GM21447 (cell line): ENCODE results near the gene MEGF6.

Source experiments
- ATAC-seq: cut with Tn5 transposase; IDR thresholded peaks from one replicate; pipeline ENCODE4 v1.9.1; 2021; ENCODE audit not compliant: unreplicated experiment

Gene MEGF6

GRCh38 chr1:3506943-3507342 is 104.4 kb downstream of the MEGF6 start:
- no peak for ATAC-seq

DNA sequence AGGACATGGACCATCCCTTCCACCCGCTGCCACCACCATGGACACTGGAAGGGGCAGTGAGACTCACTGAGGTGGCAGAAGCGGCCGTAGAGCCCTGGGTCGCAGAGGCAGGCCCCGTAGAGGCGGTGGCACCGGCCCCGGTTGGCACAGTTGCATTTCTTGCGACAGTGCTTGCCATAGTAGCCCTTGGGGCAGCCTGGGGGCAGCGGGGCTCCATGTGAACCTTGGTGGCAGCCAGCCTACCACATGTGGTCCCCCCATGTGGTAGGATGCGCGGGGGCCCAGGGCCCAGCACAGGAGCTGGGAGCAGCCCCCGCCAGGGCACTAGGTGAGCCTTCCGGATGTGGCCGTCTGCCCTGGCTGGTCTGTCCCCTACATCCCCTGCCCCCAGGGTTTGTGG is 105.3 kb downstream of the MEGF6 start:
- no peak for ATAC-seq

DNA sequence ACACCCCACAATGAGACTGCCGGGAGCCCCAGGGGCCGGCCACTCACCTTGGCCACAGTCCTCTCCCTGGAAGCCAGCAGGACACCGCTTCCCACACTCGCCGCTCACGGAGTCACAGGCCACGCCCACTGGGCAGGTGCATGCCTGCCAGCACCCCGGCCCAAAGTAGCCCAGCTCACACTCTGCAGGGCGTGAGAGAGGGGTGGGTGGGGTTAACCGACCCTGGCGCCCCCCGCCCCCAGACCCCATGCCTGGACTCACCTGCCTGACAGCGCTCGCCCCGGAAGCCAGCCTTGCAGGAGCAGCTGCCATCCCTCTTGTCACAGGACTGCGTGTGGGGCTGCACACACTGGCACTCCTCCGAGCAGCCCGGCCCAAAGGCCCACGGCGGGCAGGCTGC is 106.1 kb downstream of the MEGF6 start:
- ATAC-seq = no peak

DNA sequence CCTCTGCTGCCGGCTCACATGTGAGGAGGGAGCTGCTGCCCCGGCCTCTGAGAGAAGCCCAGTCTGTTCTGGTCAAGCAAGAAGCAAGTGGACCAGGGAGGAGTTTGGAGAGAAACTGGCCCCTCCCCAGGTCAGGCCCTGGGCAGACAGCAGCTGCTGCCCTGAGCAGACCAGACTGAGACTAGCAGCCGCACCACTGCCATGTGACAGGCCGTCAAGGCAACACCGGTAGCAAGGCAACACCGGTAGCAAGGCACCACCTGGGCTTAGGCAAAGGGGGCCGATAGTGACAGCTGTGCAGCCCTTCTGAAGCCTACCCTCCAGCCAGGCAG is 106.5 kb downstream of the MEGF6 start:
- no peak for ATAC-seq

DNA sequence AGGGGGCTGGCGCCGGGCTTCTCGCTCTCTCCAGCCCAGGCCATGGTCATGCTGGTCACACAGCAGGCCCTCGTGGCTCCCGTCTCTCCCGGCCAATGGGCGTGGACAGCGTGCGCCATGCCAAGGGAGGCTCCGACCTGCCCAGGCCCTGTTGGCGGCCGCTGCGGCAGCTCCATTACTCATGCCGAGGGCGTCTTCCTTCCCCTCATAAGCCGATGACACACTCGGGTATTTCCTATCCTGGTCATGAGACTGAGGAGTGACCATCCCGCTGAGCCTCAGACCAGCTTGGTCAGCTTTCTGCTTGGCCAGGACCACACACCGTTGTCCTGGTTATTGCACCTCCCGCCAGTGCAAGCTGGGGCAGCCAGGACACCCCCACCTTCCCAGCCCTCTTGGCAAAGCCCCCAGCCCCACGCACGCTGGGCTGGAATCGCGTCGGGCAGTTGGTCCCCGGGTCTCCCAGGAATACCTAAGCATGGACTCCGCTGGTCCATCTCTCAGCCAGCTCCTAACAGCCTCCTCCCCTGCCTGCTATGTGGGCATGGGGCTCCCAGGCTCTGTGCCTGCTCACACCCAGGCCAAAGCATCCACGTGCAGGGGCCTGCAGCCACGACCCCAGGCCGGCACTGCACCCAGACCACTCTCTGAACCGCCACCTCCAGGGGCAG is 107.0 kb downstream of the MEGF6 start:
- no peak for ATAC-seq

- no peak for ATAC-seq
Observed at GRCh38 chr1:3503525-3503886, 107.8 kb downstream of the MEGF6 start.

DNA sequence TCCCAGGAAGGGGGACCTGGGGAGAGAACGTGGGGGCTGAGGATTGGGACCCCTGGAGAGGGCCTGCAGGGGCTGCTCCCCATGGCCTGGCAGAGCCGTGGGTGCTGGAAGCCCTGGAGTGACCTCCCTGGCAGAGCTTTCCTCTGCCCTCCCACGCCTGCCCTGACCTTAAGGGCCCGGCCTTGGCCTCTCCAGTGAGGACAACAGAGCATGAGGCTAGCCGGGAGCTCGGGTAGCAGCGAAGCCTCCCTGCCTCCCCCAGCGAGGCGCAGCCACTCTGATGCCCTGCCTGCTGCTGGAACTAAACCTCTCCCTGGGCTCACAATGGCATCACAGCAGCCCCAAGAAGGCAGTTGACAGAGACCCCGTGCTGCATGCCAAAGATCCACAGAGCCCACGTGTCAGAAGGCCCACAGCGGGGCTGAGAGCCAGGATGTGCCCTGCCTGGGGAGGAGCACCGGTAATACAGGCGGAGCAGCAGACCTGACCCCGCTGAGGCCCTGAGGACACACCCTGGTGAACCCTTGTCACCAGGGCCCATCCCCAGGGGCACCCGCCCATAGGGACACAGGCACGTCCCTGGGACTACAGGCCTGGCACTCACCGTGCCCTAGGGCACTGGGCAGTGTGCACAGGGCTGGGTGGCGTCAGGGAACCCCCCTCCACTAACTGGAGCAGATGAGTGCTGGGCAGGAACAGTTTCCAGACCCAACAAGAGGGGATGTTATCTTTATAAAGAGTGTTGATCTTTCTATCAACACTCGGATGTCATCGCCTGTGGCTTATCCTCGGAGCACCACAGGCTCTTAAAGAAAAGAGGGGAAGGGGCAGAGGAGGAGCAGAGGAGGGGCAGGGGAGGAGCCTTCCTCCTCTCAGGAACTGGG is 108.4 kb downstream of the MEGF6 start:
- ATAC-seq = no peak

DNA sequence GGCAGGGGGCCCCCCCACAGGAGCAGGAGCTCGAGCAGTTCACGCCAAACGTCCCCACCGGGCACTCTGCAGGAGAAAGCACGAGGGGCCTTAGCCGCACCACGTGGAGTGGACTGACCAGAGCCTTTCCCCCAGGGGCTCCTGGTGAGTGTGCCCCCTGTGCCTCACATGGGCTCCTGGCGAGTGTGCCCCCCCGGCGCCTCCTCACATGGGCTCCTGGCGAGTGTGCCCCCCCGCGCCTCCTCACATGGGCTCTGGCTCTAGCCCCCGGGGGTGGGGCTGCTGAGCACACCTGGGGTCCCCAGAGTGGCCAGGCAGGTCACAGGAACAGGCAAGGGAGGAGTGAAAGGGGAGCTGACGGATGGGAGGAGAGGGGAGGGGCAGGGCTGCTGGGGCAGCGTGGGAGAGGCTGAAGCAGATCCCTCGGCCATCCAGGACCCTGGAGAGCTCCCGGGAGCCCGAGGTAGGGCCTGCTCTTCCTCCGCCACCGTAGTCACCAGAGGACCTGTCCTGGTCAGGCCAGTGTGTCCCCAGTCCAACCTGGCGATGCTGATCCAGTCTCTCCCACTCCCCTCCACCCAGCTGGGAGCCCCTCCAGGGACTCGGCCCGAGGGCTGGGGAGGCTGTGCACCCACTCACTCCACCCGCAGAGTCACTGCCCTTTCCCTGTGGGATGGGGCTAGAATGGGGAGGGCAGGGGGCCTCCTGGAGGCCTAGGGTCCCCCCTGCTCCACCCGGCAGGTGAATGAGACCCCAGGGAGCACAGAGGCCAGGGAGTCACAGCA is 109.3 kb downstream of the MEGF6 start:
- no peak for ATAC-seq

DNA sequence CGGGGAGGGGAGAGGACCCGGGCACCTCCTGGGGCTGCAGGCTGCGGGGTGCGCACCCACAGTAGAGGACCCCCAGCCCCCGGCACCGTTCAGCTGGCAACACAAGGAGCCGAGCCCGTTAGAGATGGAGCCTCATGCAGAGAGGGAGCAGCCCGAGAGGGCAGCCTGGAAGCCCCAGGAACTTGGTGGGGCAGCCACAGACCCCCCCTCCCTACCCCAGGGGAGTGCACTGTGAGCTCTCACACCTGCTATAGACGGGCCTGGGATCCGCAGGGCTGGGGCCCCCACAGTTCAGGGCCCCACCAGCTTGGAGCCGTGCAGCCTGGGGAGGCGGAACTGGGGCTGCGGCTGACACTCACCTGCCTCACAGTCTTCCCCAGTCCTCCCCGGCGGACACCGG is 109.9 kb downstream of the MEGF6 start:
- no peak for ATAC-seq

- no peak for ATAC-seq
Observed at GRCh38 chr1:3500265-3500835, 111.0 kb downstream of the MEGF6 start.

GRCh38 chr1:3499611-3500010 is 111.7 kb downstream of the MEGF6 start:
- ATAC-seq = no peak

DNA sequence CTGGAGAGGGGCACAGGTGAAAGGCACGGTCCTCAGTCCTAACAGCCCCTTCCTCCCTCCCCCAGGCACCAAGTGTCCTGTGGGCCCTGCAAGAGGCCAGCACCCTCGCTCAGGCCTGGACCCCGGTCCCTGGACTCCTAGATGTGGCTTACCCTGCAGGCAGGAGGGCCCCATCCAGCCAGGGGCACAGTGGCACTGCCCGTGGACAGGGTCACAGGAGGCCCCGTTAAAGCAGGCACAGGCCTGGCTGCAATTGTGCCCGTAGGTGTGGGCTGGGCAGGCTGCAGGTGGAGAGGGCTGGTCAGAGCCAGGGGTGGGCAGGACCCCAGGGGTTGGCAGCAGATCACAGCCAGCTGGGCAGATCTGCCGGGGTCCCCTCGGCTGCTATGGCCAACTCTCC is 112.3 kb downstream of the MEGF6 start:
- ATAC-seq = no peak

DNA sequence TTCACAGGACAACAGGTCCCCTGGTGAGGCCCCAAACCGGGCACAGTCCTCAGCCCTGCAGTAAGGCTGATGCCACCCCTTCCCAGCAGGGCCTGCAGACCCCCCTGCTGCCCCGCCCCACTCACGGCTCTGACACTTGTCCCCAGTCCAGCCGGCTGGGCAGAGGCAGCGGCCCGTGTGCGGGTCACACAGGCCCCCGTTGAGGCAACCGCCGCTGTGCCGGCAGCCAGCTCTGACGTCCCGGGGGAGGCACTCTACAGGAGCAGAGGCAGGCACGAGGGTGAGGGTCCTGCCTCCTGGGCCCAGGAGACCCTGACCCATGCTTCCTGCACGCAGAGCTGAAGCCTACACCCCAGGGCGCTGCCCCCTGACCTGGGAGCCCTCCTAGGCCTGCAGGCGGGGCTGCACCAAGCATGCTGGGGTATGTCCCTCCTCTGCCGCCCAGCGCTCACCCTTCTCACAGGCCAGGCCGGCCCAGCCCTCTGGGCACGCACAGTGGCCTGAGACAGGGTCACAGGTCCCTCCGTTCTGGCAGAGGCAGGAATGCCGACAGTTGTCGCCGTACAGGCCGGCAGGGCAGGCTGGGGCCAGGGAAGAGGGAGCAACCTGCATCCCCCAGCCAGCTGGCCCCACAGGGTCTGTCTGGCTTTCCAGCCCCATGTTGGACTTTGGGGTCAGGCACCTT is 112.9 kb downstream of the MEGF6 start:
- no peak for ATAC-seq

DNA sequence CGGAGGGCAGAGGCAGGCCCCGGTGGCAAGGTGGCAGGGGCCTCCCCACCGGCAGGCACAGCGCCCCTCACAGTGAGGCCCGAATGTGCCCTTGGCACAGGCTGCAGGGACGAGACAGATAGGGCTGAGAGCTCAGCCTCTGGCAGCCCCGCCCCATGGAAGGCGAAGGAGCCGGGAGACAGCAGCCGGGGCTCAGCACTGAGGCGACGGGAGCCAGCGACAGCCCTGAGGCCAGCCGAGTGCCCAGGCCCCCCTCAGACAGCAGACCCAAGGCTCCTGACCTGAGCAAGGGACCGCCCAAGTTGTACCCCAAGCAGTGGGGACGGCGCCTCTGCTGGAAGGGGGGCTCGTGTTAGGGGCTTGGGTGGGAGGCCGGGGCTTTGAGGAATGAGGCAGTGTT is 113.8 kb downstream of the MEGF6 start:
- ATAC-seq = no peak

GRCh38 chr1:3496916-3497315 is 114.4 kb downstream of the MEGF6 start:
- no peak for ATAC-seq

DNA sequence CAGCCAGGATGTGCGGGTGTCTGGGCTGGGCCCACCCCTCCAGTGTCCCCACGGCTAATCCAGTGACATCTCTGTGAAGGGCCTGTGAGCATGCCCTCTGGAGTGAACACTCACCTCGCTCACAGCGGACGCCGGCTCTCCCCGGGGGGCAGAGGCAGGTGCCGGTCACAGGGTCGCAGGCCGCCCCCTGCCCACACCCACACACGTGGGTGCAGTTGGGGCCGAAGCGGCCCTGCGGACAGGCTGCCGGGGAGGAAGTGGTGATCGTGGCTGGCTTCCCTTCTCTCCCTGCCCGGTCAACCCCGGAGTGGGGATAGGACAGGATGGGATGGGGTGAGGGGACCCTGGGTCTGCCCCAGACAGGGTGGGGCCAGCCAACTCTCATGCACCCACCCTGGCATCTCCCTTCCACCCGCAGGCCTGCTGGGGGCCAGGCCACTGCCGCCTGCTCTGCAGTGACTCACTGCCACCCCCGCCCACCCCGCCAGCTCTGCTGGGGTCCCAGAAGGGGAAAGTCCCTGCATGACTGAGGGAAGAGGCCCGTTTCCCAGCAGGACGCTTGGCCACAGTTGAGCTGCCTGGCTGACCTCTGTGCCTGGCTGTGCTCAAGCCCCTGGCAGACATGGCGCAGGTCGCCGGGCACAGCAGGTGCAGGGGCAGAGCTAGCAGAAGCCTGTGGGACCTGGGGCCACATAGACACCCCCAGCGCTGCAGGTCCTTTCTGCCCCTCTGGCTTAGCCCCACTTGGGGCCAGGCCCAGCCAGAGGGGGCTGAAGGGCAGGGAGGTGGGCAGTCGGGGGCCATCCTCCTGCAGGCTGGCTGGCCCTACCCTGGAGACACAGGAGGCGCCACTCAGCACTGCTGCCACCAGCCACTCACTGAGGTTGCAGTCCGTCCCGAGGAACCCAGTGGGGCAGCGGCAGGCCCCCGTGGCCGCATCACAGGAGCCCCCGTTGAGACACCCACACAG is 115.2 kb downstream of the MEGF6 start:
- no peak for ATAC-seq

- ATAC-seq = no peak
Observed at GRCh38 chr1:3494321-3495308, 116.7 kb downstream of the MEGF6 start.

DNA sequence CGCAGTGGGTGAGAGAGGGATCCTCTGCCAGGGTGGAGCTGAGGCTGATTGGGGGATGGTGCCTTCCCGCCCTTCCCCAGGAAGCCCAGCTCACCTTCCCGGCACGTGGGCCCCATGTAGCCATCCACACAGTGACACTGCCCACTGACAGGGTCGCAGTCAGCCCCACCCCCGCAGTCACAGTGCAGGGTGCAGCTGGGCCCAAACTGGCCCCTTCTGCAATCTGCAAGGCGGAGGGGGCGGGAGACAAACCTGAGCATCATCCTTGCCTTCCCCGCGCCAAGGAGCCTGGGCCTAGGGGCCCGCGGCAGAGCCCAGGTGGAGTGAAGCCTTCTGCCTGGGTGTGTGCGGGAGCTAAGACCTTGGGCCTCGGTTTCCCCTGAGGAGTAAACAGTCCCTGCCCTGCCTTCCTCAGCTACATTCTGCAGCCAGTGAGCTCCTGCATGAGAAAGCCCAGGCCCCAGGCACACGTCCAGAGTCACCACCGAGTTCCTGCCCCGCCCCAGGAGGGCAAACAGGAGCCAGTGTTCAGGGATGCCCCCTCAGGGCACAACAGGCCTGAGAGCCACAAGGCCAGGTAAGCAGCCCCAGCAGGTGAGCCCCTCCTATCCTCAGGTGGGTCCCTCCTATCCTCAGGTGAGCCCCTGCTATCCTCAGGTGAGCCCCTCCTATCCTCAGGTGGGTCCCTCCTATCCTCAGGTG is 118.6 kb downstream of the MEGF6 start:
- no peak for ATAC-seq
